ENCODE data around the gene UNKL.

The UNKL gene

DNA sequence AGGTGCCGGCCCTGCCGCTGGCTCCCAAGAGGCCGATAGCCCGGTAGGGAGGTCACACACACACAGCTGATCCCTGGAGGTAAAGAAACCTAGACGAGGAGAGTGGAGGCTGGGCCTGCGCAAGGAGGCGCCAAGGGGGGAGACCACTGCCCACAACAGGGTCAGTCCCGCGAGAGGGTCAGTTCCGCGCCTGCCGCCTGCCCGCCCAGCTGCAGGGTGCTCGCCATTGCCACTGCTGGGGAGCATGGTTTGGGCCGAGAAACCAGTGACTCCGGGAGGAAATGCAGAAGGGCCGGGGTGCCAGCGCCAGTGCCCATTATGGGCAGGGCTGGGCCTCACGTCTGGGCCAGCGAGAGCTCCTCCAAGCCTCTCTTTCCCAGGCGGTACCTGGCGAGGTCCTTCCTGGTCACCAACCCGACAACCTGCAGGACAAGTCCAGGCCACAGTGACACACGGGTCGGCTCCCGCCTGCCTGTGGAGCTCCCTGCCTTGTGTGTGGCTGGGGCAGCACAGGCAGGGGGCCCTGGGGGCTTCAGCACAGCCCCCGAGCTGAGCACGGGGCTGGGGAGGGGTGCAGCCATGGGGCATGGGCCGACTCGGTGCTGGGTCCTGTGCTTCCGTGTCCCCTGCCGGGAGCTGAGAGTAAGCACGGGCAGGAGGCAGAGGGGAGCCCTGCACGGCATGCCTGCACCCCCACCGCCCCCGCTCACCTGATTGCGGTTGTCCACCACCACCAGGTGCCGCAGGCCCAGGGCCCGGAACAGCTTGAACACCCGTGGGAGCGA is 32.0 kb upstream of the UNKL start:
- H3K27ac ChIP-seq: no peak overlapping the region
- ChIA-PET CTCF (no interaction called here), POLR2A (ENCODE audit: low non-redundant PET) (no interaction called here)
- no peak for DNase-seq (ENCODE audit: low spot score)
- TF ChIP-seq CTCF (conservative IDR thresholded peaks at IDR 0.05; ENCODE audit: low read depth): no peak

DNA sequence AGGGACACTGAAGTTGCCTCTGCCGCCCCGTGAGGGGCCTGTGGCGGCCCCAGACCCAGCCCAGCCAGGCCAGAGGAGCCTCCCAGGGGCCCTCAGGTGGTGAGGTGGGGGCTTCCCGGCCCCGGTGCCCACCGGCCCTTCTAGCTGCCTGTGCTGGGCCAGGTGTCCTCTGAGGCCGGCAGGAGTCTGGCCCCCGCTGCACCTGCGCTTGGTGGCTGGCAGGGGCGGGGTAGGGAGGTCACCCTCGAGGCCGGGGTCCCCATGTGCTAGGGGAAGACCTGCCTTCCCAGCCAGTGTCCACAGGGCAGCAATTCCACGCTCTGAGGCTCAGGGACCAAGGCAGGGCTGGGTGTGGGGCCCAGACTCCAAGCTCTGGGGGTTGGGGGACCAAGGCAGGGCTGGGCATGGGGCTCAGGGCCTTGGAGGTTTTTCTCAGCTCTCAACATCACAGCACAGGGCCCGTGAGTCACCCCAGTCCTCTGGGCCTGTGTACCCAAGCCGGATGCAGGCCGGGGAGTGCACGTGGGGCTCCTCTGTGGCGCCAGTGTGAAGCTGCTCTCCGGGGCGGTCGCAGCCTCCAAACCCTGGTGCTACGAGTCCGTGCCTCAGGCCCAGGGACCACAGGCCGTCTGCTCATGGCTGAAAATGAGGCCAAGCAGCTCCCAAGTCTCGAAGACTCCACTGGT is 31.2 kb upstream of the UNKL start:
- no peak overlapping the region for H3K27ac ChIP-seq
- no peak for DNase-seq (ENCODE audit: low spot score)
- CTCF ChIA-PET: no interaction called here
- POLR2A ChIA-PET (ENCODE audit: low non-redundant PET): no interaction called here
- TF ChIP-seq CTCF (conservative IDR thresholded peaks at IDR 0.05; ENCODE audit: low read depth): no peak

DNA sequence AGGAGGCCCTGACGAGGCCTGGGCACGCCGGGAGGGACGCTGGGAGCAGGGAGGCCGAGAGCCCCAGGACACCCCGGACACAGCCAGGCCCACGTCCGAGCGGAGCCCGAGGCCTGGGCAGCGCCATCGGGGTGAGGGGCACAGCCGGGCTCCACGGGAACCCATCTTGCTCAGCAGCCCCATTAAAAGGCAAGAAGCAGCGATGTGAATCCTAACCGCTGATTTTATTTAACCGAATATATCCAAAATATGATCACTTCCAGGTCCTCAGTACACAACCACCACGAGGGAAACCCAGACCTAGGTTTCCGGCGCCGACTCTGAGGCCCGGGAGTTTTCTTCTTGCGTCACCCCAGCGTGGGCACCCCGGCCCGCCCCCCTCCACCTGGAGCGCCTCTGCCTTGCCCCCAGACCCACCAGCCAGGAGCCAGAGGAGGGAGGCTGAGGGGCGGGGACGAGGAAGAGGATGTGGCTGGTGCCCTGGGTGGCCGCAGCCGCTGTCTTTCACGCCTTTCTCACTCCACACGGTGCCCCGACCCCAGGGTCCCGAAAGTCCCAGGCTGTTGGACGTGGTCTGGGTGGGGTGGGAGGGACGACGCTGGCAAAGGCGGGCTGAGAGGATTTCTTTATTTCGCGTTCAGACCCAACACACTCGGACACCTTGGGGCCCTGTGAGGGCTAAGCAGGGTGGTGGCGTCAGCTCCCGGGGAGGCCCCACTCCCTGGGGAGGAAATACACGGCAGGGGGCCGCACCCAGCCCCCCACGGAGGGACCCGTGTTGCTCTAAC is 30.4 kb upstream of the UNKL start:
- POLR2A ChIA-PET (ENCODE audit: low non-redundant PET): no interaction called here
- H3K27ac ChIP-seq: no peak overlapping the region
- CTCF ChIA-PET: no interaction called here
- TF ChIP-seq CTCF (conservative IDR thresholded peaks at IDR 0.05; ENCODE audit: low read depth): no peak
- DNase-seq (ENCODE audit: low spot score): no peak

DNA sequence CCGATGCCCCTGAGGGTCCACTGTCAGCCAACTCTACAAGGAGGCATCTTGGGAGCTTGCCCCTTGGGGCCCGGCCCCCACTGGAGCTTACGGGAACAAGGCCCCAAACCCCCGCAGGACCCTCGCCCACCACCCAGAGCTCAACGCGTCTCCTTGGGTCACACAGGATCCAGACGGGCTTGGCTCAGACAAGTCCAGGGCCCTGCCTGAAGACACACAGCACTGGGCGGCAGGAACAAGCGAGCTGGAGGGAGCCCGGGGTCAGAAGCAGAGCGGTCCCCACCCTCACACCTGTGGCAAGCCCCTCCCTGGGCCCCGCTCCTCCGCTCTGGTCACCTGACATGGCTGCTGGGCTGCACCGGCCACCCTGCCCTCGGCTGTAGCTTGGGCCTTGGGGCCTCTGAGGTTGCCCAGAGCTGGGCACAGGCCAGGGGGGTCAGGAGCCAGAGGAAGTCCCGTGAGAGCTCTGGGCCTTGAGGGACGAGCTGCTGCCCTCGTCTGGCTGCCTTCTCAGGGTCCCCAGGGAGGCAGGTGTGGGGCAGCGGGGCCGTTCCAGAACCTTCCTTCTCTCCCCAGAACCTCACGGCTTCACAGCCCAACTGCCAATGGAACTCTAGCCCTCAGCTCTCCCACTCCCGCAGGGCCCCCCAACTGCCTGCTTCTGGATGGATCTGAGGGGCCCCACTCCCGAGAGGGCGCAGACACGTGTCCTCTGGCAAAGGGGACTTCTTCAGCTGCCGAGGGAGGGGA is 29.7 kb upstream of the UNKL start, which contains the start of gene CCDC154:
TSS of gene CCDC154 (minus strand) at position 577 of the 750 bp plus-strand sequence. CDS start at position 343, 234 bp downstream.
- CTCF ChIA-PET: interaction anchor here (0.5 kb wide), 1 partner anchor 186 kb away, joined by 3 read pairs; no protein-coding TSS in a partner anchor
- POLR2A ChIA-PET (ENCODE audit: low non-redundant PET): no interaction called here
- DNase-seq (ENCODE audit: low spot score): no peak
- TF ChIP-seq CTCF (conservative IDR thresholded peaks at IDR 0.05; ENCODE audit: low read depth): no peak
- no peak within 1 kb of the TSS for H3K27ac ChIP-seq

DNA sequence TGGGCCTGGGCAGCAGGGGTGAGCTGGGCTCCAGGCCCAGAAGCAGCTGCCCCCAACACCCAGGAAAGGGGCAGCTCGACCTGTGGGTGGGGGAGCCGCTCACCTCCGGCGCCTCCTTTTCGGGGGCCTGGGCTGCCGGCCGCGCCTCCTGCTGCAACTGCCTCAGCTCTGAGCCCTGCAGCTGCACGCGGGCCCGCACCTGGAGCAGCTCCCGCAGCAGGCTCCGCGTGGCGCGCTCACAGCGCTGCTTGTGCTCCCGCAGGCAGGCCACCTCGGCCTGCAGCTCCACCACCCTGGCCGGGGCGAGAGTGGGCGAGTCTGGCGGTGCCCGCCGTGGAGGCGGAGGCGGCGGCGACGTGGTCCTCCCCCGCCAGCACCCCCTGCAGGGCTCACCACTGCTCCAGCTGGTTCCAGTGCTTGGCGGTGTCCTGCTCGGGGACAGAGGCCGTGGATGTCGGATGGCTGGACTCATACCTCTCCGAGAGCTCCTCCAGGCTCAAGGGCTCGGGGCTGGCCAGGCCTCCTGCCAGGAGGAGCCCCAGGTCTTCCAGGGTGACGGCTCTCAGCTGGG is 29.0 kb upstream of the UNKL start:
- ChIA-PET CTCF (interaction anchor here (0.5 to 0.6 kb wide), 3 partner anchors 76 to 399 kb away, joined by 3 to 8 read pairs (median 4); no protein-coding TSS in a partner anchor), POLR2A (ENCODE audit: low non-redundant PET) (no interaction called here)
- no peak for DNase-seq (ENCODE audit: low spot score)
- H3K27ac ChIP-seq: no peak overlapping the region
- no peak for TF ChIP-seq CTCF (conservative IDR thresholded peaks at IDR 0.05; ENCODE audit: low read depth)
